ENCODE measurements around the gene GIT1. TPM values are rescaled to one million over a fixed set of nuclear protein-coding genes. Genes with fewer than 3 reads are reported as not detected.

The GIT1 gene
- total RNA-seq, 1 experiment from 2014 or later, result 120 TPM

GRCh38 chr17:29567554-29568330 is 21.7 kb downstream of the GIT1 start:
- ChIA-PET POLR2A (ENCODE audit: low non-redundant PET) (interaction anchor here (0.6 to 0.7 kb wide), 2 partner anchors 25 to 223 kb away, joined by 4 to 17 read pairs; partner anchors contain the start of gene ANKRD13B), CTCF (interaction anchor here (0.5 to 1.0 kb wide), 4 partner anchors 198 to 528 kb away, joined by 3 to 7 read pairs (median 4); no protein-coding TSS in a partner anchor)
- Histone ChIP-seq H3K4me1 (ENCODE audit: insufficient read depth, low read length, poor library complexity, severe bottlenecking) (peaks cover 9% of the 10 kb centered on the region), H3K9me3 (ENCODE audit: low read depth, low read length, poor library complexity, severe bottlenecking) (no peaks in the 10 kb centered on the region), H3K4me3 (ENCODE audit: low read depth, low read length, poor library complexity, severe bottlenecking) (peak overlapping the region; percentile 83), H3K27me3 (replicated peaks; ENCODE audit: insufficient read depth, low read depth, low read length, poor library complexity) (no peaks in the 10 kb centered on the region), H3K36me3 (ENCODE audit: insufficient read depth, low read length, poor library complexity, severe bottlenecking) (no peaks in the 10 kb centered on the region), H3K27ac (ENCODE audit: low read depth, low read length, poor library complexity, severe bottlenecking) (peak overlapping the region; percentile 75)
- no TSS peak for BruUV-seq (replicated peaks)
- peak; percentile 87 for DNase-seq (ENCODE audit: low spot score)
- intact Hi-C loops (cut with micrococcal nuclease; ENCODE audit: unreplicated experiment), result loop anchor here (1.0 to 10.0 kb wide), 3 partner anchors 24 to 197 kb away; partner anchors contain the start of gene CORO6
- TF ChIP-seq CTCF (conservative IDR thresholded peaks at IDR 0.05; ENCODE audit: low read depth, low read length) (peak; percentile 40), EZH2 (IDR thresholded peaks at IDR 0.05; ENCODE audit: borderline replicate concordance, low read depth, low read length, poor library complexity, severe bottlenecking) (no peak)

- H3K27ac ChIP-seq (ENCODE audit: low read depth, low read length, poor library complexity, severe bottlenecking), result peak overlapping the region; percentile 75
- intact Hi-C loops (cut with micrococcal nuclease; ENCODE audit: unreplicated experiment), result loop anchor here (10.0 kb wide), 1 partner anchor 58 kb away; the partner anchor contains the start of gene CORO6
- peaks cover 7% of the 10 kb centered on the region for H3K4me1 ChIP-seq (ENCODE audit: insufficient read depth, low read length, poor library complexity, severe bottlenecking)
- H3K27me3 ChIP-seq (replicated peaks; ENCODE audit: insufficient read depth, low read depth, low read length, poor library complexity), result no peaks in the 10 kb centered on the region
- TF ChIP-seq CTCF (conservative IDR thresholded peaks at IDR 0.05; ENCODE audit: low read depth, low read length), result no peak
- TF ChIP-seq EZH2 (IDR thresholded peaks at IDR 0.05; ENCODE audit: borderline replicate concordance, low read depth, low read length, poor library complexity, severe bottlenecking), result no peak
- BruUV-seq (replicated peaks), result no TSS peak
- no peaks in the 10 kb centered on the region for H3K9me3 ChIP-seq (ENCODE audit: low read depth, low read length, poor library complexity, severe bottlenecking)
- peak overlapping the region; percentile 83 for H3K4me3 ChIP-seq (ENCODE audit: low read depth, low read length, poor library complexity, severe bottlenecking)
- CTCF ChIA-PET, result interaction anchor here (0.5 to 0.9 kb wide), 4 partner anchors 212 to 529 kb away, joined by 3 to 4 read pairs (median 3); no protein-coding TSS in a partner anchor
- no peaks in the 10 kb centered on the region for H3K36me3 ChIP-seq (ENCODE audit: insufficient read depth, low read length, poor library complexity, severe bottlenecking)
- DNase-seq (ENCODE audit: low spot score), result no peak
- POLR2A ChIA-PET (ENCODE audit: low non-redundant PET), result no interaction called here
Measured at GRCh38 chr17:29567304-29567553, 22.2 kb downstream of the GIT1 start.

GRCh38 chr17:29566473-29567303 is 22.8 kb downstream of the GIT1 start, which contains the start of gene ABHD15:
TSS of gene ABHD15 (minus strand) at chr17:29567037. CDS start at chr17:29566966, 71 bp downstream.
- Histone ChIP-seq H3K4me1 (ENCODE audit: insufficient read depth, low read length, poor library complexity, severe bottlenecking) (peaks cover 7% of the 10 kb centered on the region), H3K4me3 (ENCODE audit: low read depth, low read length, poor library complexity, severe bottlenecking) (peak within 1 kb of the TSS; percentile 83), H3K27me3 (replicated peaks; ENCODE audit: insufficient read depth, low read depth, low read length, poor library complexity) (no peaks in the 10 kb centered on the region), H3K27ac (ENCODE audit: low read depth, low read length, poor library complexity, severe bottlenecking) (peak within 1 kb of the TSS; percentile 75), H3K9me3 (ENCODE audit: low read depth, low read length, poor library complexity, severe bottlenecking) (no peaks in the 10 kb centered on the region), H3K36me3 (ENCODE audit: insufficient read depth, low read length, poor library complexity, severe bottlenecking) (no peaks in the 10 kb centered on the region)
- peak; percentile 51 for DNase-seq (ENCODE audit: low spot score)
- POLR2A ChIA-PET (ENCODE audit: low non-redundant PET), result interaction anchor here (0.6 kb wide), 1 partner anchor 25 kb away, joined by 4 read pairs; no protein-coding TSS in a partner anchor
- no TSS peak for BruUV-seq (replicated peaks)
- TF ChIP-seq CTCF (conservative IDR thresholded peaks at IDR 0.05; ENCODE audit: low read depth, low read length), result no peak
- TF ChIP-seq EZH2 (IDR thresholded peaks at IDR 0.05; ENCODE audit: borderline replicate concordance, low read depth, low read length, poor library complexity, severe bottlenecking), result no peak
- intact Hi-C loops (cut with micrococcal nuclease; ENCODE audit: unreplicated experiment), result loop anchor here (10.0 kb wide), 1 partner anchor 58 kb away; the partner anchor contains the start of gene CORO6
- CTCF ChIA-PET, result interaction anchor here (0.6 to 1.0 kb wide), 3 partner anchors 197 to 443 kb away, joined by 3 read pairs; no protein-coding TSS in a partner anchor

Measured in A673 (cell line).